ENCODE measurements around the gene HTR5A.

HTR5A gene

DNA sequence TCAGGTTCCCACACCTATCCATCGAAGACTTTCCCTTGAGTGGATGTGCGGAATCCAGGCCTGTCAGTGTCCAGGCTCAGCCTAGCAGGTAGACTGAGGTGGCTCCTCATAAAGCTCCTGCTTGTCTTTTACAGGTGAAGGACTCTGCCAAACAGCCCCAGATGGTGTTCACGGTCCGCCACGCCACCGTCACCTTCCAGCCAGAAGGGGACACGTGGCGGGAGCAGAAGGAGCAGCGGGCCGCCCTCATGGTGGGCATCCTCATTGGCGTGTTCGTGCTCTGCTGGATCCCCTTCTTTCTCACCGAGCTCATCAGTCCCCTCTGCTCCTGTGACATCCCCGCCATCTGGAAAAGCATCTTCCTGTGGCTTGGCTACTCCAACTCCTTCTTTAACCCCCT lies 13.9 kb downstream of the HTR5A start:
- no peak for DNase-seq (ENCODE audit: low read depth)
- H3K4me3 ChIP-seq (ENCODE audit: low read depth, low read length), result no peak overlapping the region

DNA sequence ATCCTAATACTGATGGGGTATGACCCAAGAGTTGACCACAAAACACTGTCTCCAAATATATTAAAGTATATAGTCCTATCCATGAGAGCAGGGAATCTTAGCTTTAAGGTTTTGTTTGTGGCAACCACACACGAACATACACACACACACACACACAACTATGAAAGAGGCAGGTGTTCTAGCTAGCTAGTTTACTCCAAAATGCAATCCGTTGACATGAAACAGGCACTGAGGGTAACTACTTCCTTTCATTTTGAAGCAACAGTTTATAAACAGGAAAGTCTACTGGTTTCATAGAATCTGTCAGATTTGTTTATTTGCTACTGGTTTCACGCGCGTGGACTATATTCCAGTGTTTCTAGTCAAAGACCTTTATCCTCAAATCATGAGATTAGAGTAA lies 14.8 kb downstream of the HTR5A start:
- no peak overlapping the region for H3K4me3 ChIP-seq (ENCODE audit: low read depth, low read length)
- no peak for DNase-seq (ENCODE audit: low read depth)

DNA sequence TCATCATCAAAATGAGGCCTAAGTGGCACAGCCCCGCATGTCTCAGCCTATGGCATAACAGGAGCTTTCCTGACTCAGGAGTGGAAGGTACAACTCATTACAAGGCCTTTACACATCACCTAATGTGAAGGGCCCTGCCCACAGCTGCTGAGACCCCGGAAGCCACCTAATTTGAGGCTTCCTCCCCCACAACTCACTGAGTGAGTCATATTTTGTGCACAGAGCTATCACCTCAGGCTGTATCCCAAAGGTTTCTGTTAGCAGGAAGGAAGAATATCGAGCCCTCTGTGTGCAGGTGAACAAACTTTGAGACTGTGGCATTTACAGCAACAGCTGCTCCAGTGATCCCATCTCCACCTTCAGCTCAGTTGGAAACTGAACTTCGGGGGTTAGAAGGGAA lies 20.6 kb downstream of the HTR5A start:
- H3K4me3 ChIP-seq (ENCODE audit: low read depth, low read length), result no peak overlapping the region
- no peak for DNase-seq (ENCODE audit: low read depth)

DNA sequence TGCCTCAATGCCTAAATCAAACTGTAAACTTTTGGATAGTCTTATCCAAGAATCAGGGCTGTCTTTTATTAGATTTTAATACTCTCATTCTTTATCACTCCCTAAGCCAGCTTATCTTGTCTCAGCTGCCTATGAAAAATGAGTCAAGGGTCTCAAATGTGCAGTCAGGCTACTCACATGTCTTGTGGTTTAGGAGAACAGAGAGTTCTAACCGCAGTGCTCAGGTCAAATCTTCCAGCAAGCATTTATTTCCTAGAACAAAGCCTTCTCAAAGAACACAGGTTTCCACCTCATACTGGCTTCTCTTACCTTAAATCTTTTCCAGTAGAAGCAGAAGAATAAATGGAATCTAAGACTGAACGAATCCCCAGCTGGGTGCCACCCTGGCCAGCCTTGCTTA lies 23.5 kb downstream of the HTR5A start:
- no peak overlapping the region for H3K4me3 ChIP-seq (ENCODE audit: low read depth, low read length)
- no peak for DNase-seq (ENCODE audit: low read depth)

DNA sequence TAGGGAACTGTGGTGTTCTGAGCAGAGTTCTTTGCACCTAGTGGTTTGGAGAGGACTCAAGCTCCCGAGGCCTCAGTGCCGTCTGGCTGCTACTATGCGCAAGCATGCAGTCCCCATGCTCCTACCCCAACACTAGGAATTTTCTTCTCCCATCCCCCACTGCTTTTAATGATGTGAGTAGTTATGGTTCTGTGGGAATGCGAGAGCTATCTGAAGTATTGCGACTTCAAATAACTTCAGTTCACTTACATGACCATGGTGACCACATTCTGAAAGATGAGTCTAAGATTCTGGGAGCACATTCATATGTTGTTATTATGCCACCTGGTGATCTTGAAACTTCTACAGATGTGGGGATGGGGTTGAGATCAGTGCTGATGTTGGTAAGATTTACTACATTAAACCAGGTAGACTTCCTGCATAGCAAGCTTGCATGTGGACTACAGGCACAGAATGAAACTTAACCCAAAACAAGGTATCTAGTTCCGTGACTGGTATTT lies 24.6 kb downstream of the HTR5A start:
- DNase-seq (ENCODE audit: low read depth), result no peak
- H3K4me3 ChIP-seq (ENCODE audit: low read depth, low read length), result no peak overlapping the region

DNA sequence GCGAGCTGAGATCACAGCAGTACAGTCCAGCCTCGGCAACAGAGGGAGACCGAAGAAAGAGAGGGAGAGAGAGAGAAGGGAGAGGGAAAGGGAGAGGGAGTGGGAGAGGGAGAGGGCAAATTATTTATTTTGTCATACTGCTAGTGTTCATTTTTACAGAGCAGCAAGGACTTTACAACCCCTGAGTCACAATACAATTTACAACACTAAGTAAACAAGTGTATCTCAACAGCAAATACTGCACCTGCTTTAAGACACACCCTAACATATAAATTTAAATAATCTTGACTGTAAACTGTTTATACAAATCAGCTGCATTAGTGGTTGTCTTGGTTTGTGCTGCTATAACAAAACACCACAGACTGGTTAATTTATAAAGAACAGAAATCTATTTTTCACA lies 27.2 kb downstream of the HTR5A start:
- DNase-seq (ENCODE audit: low read depth), result no peak

DNA sequence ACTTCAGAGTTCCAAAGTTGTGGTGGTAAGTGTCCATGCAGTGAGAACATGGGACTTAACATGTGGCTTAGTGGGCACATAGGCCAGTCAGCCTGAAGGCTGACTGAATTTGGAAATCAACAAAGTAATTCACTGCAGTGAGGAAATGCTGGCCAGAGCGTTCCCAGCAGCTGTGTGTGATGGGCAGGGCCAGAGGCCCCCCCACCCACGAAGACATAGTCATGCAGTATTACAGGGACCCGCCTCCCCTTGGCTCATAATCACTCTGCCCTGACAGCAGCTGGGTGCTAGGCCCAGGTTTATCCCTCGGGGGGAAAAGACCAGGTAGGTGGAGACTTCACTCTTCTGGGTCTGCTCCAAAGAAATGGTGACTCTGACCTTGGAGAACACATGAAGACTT lies 33.7 kb downstream of the HTR5A start:
- no peak overlapping the region for H3K4me3 ChIP-seq (ENCODE audit: low read depth, low read length)
- DNase-seq (ENCODE audit: low read depth), result no peak

More for the DNA sequence above, 27.2 kb downstream of the HTR5A start:
- no peak overlapping the region for H3K4me3 ChIP-seq (ENCODE audit: low read depth, low read length)

DNA sequence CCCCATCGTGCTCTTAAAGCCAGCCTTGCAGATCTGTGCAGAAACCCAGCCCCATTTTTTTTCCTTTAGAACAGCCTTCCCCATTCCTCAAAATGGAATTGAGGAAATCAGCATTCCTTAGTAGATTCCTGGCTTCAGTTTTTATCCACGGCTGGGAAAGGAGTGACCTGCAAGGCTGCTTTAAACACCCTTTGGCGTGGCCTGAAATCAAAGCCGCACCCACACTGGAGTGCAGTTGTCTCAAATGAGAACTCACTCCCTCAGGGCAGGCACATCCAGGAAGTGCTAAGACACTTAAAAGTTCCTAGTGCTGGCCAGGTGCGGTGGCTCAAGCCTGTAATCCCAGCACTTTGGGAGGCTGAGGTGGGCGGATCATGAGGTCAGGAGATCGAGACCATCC lies 34.8 kb downstream of the HTR5A start:
- no peak overlapping the region for H3K4me3 ChIP-seq (ENCODE audit: low read depth, low read length)
- no peak for DNase-seq (ENCODE audit: low read depth)

DNA sequence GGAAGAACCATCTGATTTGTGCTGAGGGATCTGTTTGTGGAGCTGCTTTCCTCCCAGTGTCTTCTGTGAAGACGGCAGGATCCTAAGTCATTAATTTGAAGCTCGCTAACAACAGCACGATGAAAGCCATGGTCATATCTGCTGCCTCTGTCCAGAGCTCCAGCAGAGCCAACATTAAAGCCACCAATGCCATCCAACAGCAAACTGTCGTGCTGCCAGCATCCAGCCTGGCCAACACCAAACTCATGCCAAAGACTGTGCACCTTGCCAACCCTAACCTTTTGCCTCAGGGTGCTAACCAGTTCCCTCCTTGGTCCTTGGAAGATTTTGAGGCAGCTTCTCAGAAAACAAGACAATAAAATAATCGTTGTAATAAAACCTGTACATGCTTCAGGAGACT lies 36.2 kb downstream of the HTR5A start:
- no peak for DNase-seq (ENCODE audit: low read depth)
- H3K4me3 ChIP-seq (ENCODE audit: low read depth, low read length), result no peak overlapping the region

DNA sequence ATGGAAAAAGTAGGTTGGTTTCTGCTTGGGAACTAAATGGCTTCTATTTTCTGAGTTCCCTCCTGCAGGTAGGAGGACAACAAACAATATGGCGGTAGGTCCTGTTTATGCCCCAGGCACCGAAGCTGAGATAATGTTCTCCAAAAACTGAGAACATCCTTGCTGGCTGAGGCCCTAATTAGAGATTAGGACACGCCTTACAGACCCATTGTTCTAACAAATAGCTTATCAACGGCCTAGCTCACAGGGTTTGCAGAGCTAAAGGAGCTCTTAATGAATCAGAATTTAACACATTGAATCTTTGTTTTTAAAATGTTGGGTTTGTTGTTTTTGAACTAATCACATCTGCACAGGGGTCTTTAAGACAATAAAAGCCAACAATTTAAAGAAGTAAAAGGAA lies 37.0 kb downstream of the HTR5A start:
- no peak for DNase-seq (ENCODE audit: low read depth)
- H3K4me3 ChIP-seq (ENCODE audit: low read depth, low read length), result no peak overlapping the region

DNA sequence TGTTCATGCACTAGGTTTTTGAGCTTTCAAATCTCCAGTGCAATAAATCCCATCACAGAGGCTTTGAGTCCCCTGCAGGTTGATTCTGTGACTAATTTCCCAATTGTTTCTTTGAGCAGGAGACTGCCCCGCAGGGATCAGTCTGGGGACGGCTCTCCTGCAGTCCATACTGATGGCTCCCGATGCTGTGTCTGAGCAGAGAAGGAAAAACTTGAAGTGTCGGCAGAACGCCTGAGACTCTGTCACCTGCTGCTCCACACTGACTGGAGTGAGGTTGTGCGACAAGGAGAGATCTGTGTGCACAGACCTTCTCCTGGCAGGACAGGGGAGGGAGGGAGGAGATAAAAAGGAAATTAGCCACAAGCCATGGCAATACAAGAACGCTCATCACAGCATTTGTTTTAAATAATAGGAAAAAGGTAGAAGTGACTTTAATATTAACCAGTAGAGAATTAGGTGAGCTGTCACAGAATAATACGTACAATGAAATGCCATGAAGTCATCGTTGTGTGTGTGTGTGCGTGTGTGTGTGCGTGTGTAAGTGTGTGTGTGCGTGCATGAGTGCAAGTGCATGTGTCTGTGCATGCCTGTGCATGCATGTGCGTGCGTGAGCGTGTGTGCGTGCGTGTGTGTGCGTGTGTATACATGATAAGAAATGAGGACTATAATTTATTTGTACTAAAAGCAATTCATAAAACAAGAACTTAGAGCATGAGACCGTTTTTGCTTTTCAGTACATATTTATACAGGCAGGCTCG lies 38.2 kb downstream of the HTR5A start:
- no peak for DNase-seq (ENCODE audit: low read depth)

DNA sequence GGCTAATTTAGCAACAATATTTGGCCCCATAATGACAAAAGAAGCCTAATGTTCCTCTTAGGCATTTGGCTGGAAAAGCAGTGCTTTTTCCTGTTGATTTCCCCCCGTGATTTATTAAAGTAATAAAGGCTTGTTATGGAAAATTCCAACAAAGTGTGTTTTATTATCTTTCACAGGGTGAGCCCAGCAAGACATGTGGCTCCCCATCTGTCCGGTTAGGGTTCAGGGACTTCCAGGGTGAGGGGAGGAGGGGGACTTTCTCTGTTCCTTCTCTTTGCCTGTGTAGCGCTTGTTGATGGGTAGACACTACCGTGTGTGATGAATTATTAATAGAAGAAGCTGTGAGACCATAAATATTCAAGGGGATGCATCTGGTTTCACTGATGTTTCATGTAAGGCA lies 39.0 kb downstream of the HTR5A start:
- no peak for DNase-seq (ENCODE audit: low read depth)
- H3K4me3 ChIP-seq (ENCODE audit: low read depth, low read length), result no peak overlapping the region

More for the DNA sequence above, 38.2 kb downstream of the HTR5A start:
- H3K4me3 ChIP-seq (ENCODE audit: low read depth, low read length), result no peak overlapping the region

DNA sequence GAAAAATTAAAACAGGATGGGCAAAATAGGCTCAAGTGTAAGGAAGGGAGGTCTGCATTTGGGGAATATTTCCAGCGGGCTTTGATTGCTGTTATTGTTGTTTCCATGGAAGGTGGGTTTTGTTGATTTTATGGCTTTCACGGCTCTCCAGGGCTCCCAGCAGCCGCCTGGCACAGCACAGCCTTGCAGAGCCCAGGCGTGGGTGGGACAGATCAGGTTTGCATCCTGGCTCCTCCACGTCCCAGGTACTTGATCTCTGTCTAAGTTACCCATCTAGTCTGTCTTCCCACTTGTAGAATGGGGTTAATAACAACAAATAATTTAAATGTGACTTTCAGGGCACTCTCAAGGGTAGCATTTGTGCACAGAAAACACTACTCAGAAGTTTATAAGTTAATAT lies 45.2 kb downstream of the HTR5A start:
- no peak for DNase-seq (ENCODE audit: low read depth)
- no peak overlapping the region for H3K4me3 ChIP-seq (ENCODE audit: low read depth, low read length)

DNA sequence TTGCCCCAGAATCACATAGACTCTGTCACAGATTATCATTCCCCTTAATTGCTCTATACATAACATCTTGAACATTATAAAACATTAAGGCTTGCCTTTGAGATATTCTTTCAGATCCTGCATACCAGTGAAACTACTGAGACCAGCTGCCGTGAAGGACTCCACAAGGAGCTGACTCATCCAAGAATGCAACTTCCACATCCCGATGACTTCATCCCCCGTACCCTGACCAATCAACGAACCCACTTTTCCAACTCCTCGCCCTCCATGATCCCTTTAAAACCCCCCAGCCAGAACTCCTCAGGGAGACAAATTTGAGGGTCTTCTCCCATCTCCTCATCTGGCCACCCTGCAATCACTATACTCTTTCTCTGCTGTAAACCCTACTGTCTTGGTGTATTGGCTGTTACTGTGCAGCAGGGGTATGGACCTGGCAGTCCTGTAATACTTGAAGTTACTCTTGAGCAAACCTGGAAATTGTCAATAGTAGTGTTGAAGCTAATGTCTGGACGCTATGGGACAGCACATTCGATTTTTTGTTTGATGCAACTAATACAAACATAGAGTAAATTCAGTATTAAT lies 49.8 kb downstream of the HTR5A start:
- peak; percentile 4 for DNase-seq (ENCODE audit: low read depth)
- H3K4me3 ChIP-seq (ENCODE audit: low read depth, low read length), result no peak overlapping the region

DNA sequence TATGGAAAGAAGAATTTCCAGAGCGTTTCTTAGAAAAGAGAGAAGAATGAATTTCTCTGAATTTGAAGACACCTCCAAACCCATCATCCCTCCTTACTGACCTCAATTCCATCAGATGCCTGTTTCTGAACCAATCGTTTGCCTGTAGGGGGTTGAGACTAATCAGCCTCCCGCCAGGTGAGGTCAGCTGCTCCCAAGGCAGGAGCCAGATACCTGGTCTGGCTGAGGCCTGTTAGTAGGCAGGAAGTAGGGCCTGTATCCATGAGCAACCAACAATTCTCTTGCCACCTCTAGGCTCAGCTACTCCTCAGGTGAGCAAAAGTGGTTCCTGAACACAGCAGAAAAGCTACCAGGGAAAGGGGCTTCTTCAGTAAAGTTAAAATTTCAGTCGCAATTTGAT lies 50.3 kb downstream of the HTR5A start:
- no peak overlapping the region for H3K4me3 ChIP-seq (ENCODE audit: low read depth, low read length)
- no peak for DNase-seq (ENCODE audit: low read depth)

DNA sequence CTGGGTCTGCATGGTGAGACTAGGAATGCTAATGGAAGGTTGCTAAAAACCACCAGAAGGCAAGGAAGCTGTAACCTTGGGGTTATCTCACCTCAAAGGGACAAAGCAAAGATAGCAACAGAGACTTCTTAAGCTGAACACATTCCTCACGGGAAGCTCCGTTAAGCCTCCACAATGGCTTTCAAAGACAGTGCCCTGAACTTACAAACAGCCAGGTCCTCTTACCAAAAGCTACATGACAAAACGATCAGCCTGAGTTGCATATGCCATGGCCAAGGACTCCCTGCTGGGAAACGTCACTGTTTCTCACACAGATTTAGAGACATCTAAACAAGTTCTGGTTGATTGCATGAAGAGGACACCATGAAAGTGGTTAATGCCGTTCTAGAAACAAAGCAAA lies 52.7 kb downstream of the HTR5A start:
- DNase-seq (ENCODE audit: low read depth), result no peak
- H3K4me3 ChIP-seq (ENCODE audit: low read depth, low read length), result no peak overlapping the region

DNA sequence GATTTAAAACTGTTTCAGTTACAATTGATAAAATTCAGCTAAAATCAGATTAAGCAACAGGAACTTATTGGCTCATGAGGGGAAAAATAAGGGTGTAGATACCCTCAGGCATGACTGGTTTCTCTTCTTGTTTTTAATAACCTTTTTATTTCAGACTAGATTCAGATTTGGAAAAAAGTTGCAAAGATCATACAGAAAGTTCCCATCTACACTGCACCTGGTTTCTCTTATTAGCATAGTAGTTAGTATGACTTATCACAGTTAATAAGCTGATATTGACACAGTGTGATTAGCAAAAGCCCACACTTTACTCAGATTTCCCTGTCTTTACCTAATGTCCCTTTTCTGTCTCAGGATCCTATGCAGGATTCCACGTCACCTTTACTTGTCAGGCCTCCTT lies 53.3 kb downstream of the HTR5A start:
- DNase-seq (ENCODE audit: low read depth), result no peak

DNA sequence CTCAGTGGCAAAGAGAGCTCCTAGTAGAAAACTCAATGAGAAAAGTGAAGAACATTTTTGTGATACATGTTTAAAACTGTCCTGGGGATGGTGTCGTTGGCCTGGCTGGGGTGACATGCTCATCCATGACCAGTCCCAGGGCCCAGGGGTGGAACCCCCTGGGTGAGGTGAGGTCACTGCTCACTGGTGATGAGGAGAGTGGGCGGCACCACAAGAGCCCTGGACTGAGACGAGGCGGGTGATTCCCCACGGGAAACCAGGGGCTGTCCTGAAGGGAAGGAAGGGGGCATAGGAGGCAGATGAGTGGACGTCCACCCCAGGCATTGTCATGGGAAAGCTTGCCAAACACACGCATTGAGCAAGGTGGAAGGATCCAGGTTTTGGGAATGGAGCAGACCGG lies 54.6 kb downstream of the HTR5A start:
- no peak overlapping the region for H3K4me3 ChIP-seq (ENCODE audit: low read depth, low read length)
- DNase-seq (ENCODE audit: low read depth), result no peak

More for the DNA sequence above, 53.3 kb downstream of the HTR5A start:
- no peak overlapping the region for H3K4me3 ChIP-seq (ENCODE audit: low read depth, low read length)

DNA sequence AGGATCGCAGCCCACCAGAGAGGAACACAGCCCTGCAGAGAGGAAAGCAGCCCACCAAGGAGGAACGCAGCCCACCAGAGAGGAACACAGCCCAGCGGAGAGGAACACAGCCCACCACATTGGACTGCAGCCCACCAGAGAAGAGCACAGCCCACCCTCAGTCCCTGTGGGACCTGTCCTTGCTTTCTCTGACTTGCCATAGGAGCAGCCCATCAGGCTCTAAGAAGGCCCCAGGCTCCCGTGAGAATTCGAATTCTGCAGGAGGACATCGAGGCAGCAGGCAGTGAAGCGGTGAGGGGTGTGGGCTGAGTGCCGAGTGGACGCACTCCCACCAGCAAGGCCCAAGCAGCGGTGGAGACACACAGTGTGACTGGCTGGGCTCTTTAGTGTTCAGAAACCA lies 59.1 kb downstream of the HTR5A start:
- H3K4me3 ChIP-seq (ENCODE audit: low read depth, low read length), result no peak overlapping the region
- no peak for DNase-seq (ENCODE audit: low read depth)

DNA sequence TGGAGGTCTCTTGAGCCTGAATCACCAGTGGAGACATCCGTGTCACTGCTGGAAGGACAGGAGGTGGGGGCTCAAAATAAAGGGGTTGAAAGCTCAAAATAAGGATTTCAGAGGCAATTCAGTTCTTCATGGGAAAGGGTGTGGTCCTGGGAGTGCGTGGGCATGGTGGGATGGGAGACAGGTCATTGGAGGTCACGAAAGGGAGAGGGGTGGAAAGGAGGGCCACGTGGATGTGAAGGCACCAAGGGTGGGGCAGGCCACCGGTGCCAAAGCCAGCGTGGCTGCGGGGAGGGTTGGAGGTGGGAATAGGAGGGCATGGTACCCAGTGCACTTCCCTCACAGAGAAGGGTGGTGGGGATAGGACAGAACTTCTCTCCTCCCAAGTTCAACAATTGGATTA lies 59.7 kb downstream of the HTR5A start:
- DNase-seq (ENCODE audit: low read depth), result no peak
- H3K4me3 ChIP-seq (ENCODE audit: low read depth, low read length), result no peak overlapping the region

DNA sequence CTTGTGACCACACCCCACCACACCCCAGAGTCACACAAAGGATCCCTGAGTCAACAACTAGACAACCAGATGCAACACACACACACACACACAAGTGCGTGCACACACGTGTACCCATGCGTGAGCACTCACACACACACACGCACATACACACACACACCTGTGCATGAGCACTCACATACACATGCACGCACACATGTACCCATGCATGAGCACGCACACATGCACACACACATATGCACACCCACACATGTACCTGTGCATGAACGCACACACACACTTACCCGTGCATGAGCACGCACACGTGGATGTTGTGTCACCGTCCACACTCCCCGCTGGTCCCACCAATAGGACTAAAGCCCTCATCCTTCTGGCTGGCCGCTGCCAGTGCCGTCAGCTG lies 60.4 kb downstream of the HTR5A start:
- no peak for DNase-seq (ENCODE audit: low read depth)
- H3K4me3 ChIP-seq (ENCODE audit: low read depth, low read length), result no peak overlapping the region

All from skeletal muscle cell (primary cell).